ENCODE data around the gene CDC23. TPM values are rescaled to one million over a fixed set of nuclear protein-coding genes. Genes with fewer than 3 reads are reported as not detected.

Gene CDC23
- total RNA-seq, 1 experiment from 2014 or later: 49.7 TPM

DNA sequence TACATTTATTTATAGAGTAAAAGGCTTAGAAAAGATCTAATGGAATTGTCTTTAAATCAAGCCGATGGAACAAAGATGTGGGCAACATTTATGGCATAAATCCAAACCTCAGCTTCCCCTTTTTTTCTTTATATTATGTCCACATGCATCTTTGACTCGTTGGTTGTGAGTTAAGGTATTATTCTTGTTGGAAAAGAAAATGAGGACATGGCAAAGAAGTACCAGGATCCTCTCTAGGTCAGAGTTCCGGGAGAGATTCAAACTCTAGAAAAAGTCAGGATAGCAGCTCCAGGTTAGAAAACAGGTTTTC lies 73.4 kb downstream of the CDC23 start:
- intact Hi-C loops (cut with micrococcal nuclease): no loop called here
- no peak for TF ChIP-seq CTCF (IDR thresholded peaks at IDR 0.05; ENCODE audit: unreplicated experiment)
- BruUV-seq (replicated peaks): no TSS peak
- Mint-ChIP-seq H3K4me3 (ENCODE audit: unreplicated experiment) (no peak overlapping the region), H3K36me3 (ENCODE audit: insufficient read depth, unreplicated experiment) (no peaks in the 10 kb centered on the region), H3K27ac (ENCODE audit: low read depth, unreplicated experiment) (no peak overlapping the region), H3K9me3 (ENCODE audit: unreplicated experiment) (no peaks in the 10 kb centered on the region), H3K4me1 (ENCODE audit: insufficient read depth, unreplicated experiment) (no peaks in the 10 kb centered on the region), H3K27me3 (ENCODE audit: insufficient read depth, unreplicated experiment) (no peaks in the 10 kb centered on the region)
- ChIA-PET CTCF (interaction anchor here (0.6 to 7.3 kb wide), 10 partner anchors 10 to 496 kb away, joined by 3 to 46 read pairs (median 3); no protein-coding TSS in a partner anchor), POLR2A (interaction anchor here (1.3 to 2.1 kb wide), 4 partner anchors 9 to 107 kb away, joined by 3 to 8 read pairs (median 4); partner anchors contain the start of genes BRD8, FAM13B and WNT8A)
- no peak for DNase-seq (ENCODE audit: unreplicated experiment)

DNA sequence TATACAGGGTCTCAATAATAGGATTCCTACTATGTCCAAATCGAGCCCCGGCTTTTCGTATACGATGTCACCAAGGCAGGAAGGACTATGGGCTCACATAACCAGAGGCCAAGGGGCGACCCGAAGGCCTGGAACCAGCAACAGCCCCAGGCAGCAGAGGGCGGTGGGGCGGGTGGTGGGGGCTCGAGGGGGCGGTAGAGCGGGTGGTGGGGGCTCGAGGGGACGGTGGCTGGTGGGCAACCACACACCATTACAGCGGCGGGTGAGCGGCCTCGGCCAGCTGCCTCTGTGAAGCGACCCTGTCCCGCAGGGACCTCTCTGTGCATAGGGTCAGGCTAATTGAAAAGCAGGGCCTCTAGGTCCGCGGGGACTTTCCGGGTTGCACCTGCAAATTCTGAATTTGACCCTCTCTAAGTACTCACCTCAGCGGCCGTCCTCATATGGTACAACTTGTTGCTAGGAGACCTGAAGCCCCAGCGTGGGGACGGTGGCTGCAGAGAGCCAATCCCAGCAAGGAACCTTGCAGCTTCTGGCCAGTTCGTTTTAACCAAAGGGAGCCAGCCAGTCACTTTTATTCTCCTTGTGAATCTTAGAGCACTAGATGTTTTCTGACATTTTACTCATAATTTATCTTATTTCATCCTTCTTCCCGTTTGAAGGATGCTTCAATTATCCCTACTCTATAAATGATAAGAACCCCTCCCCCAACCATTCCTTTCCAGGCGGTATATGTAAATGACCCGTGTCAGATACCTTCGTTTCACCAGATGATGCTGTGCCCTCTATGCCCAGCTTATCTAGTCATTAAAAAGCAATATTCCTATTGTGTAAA lies 74.0 kb downstream of the CDC23 start, which contains the start of gene NME5:
Gene NME5, minus strand, starts transcription at position 480 of the 832 bp plus-strand sequence. CDS start 648 bp downstream, outside the sequence.
- TF ChIP-seq CTCF (IDR thresholded peaks at IDR 0.05; ENCODE audit: unreplicated experiment): no peak
- Mint-ChIP-seq H3K27ac (ENCODE audit: low read depth, unreplicated experiment) (no peak within 1 kb of the TSS), H3K36me3 (ENCODE audit: insufficient read depth, unreplicated experiment) (no peaks in the 10 kb centered on the region), H3K4me1 (ENCODE audit: insufficient read depth, unreplicated experiment) (no peaks in the 10 kb centered on the region), H3K27me3 (ENCODE audit: insufficient read depth, unreplicated experiment) (no peaks in the 10 kb centered on the region), H3K9me3 (ENCODE audit: unreplicated experiment) (no peaks in the 10 kb centered on the region), H3K4me3 (ENCODE audit: unreplicated experiment) (peak within 1 kb of the TSS; percentile 21)
- intact Hi-C loops (cut with micrococcal nuclease): no loop called here
- ChIA-PET POLR2A (interaction anchor here (0.9 to 2.1 kb wide), 5 partner anchors 10 to 386 kb away, joined by 3 to 8 read pairs (median 4); partner anchors contain the start of genes BRD8, FAM13B and WNT8A), CTCF (interaction anchor here (0.6 to 7.3 kb wide), 7 partner anchors 12 to 496 kb away, joined by 3 to 46 read pairs (median 3); no protein-coding TSS in a partner anchor)
- BruUV-seq (replicated peaks): no TSS peak
- DNase-seq (ENCODE audit: unreplicated experiment): no peak

Other genes starting within 250 kb of the CDC23 start
- gene FAM13B, start 180.2 kb downstream of the CDC23 start, total RNA-seq (2022): 29.1 and 33.7 TPM in 2 replicates
- gene WNT8A, start 129.3 kb downstream of the CDC23 start, total RNA-seq (2022): not detected in 2 replicates
- 1.0 TPM in 1 of 2 replicates, not detected in the other for gene NME5, start 73.9 kb downstream of the CDC23 start, total RNA-seq (2022)
- gene BRD8, start 34.7 kb downstream of the CDC23 start, total RNA-seq (2022): 93.4 and 108 TPM in 2 replicates
- gene KIF20A, start 34.2 kb downstream of the CDC23 start, total RNA-seq (2022): 19.0 and 30.6 TPM in 2 replicates
- gene GFRA3, start 61.3 kb upstream of the CDC23 start, total RNA-seq (2022): not detected in 2 replicates
- 10.8 and 12.2 TPM in 2 replicates for gene CDC25C, start 118.5 kb upstream of the CDC23 start, total RNA-seq (2022)
- gene FAM53C, start 124.9 kb upstream of the CDC23 start, total RNA-seq (2022): 37.2 and 38.9 TPM in 2 replicates
- gene KDM3B, start 139.4 kb upstream of the CDC23 start, total RNA-seq (2022): 57.8 and 59.0 TPM in 2 replicates
- gene REEP2, start 225.7 kb upstream of the CDC23 start, total RNA-seq (2022): 0.77 and 0.81 TPM in 2 replicates